ENCODE data around the gene TUBB2A.
"Not testable (repeated sequence)": the region's sequence is repeated elsewhere in the genome, so short reads cannot be mapped to it uniquely, and the experiment has no call there.

TUBB2A gene

GRCh38 chr6:3156184-3157130, 887 bp downstream of the TUBB2A start:
- not testable (repeated sequence) for DNase-seq (ENCODE audit: low read depth in 2 of 3, low spot score in 2 of 3)

- not testable (repeated sequence) for DNase-seq (ENCODE audit: low read depth in 2 of 3, low spot score in 2 of 3)
These were observed 1.9 kb downstream of the TUBB2A start for GRCh38 chr6:3155416-3155815.

- DNase-seq (ENCODE audit: low read depth in 2 of 3, low spot score in 2 of 3), result no peak
These were observed 4.7 kb downstream of the TUBB2A start for GRCh38 chr6:3152689-3153088.

- DNase-seq (ENCODE audit: low read depth in 2 of 3, low spot score in 2 of 3), result no peak
These were observed 5.7 kb downstream of the TUBB2A start for GRCh38 chr6:3151691-3152090.

- no peak for DNase-seq (ENCODE audit: low read depth in 2 of 3, low spot score in 2 of 3)
These were observed 9.2 kb downstream of the TUBB2A start for GRCh38 chr6:3147914-3148757.

GRCh38 chr6:3144571-3144970, 12.8 kb downstream of the TUBB2A start:
- no peak for DNase-seq (ENCODE audit: low read depth in 2 of 3, low spot score in 2 of 3)

GRCh38 chr6:3143158-3143557, 14.2 kb downstream of the TUBB2A start:
- DNase-seq (ENCODE audit: low read depth in 2 of 3, low spot score in 2 of 3), result no peak

- no peak for DNase-seq (ENCODE audit: low read depth in 2 of 3, low spot score in 2 of 3)
These were observed 14.8 kb downstream of the TUBB2A start for GRCh38 chr6:3142536-3142935.

- no peak for DNase-seq (ENCODE audit: low read depth in 2 of 3, low spot score in 2 of 3)
These were observed 17.1 kb downstream of the TUBB2A start for GRCh38 chr6:3140201-3140600.

- no peak for DNase-seq (ENCODE audit: low read depth in 2 of 3, low spot score in 2 of 3)
These were observed 18.0 kb downstream of the TUBB2A start for GRCh38 chr6:3139090-3139903.

- no peak for DNase-seq (ENCODE audit: low read depth in 2 of 3, low spot score in 2 of 3)
These were observed 19.0 kb downstream of the TUBB2A start for GRCh38 chr6:3138341-3138740.

GRCh38 chr6:3137873-3138272, 19.5 kb downstream of the TUBB2A start:
- DNase-seq (ENCODE audit: low read depth in 2 of 3, low spot score in 2 of 3), result not testable (repeated sequence)

GRCh38 chr6:3137057-3137777, 20.1 kb downstream of the TUBB2A start:
- DNase-seq (ENCODE audit: low read depth in 2 of 3, low spot score in 2 of 3), result no peak

- DNase-seq (ENCODE audit: low read depth in 2 of 3, low spot score in 2 of 3), result no peak
These were observed 20.9 kb downstream of the TUBB2A start for GRCh38 chr6:3136292-3137011.

GRCh38 chr6:3135668-3136291, 21.6 kb downstream of the TUBB2A start:
- no peak for DNase-seq (ENCODE audit: low read depth in 2 of 3, low spot score in 2 of 3)

- DNase-seq (ENCODE audit: low read depth in 2 of 3, low spot score in 2 of 3), result no peak
These were observed 23.8 kb downstream of the TUBB2A start for GRCh38 chr6:3133515-3133914.

GRCh38 chr6:3131695-3132094, 25.6 kb downstream of the TUBB2A start:
- no peak for DNase-seq (ENCODE audit: low read depth in 2 of 3, low spot score in 2 of 3)

- DNase-seq (ENCODE audit: low read depth in 2 of 3, low spot score in 2 of 3), result no peak
These were observed 28.8 kb downstream of the TUBB2A start for GRCh38 chr6:3128356-3129108.

GRCh38 chr6:3125815-3126214, 31.5 kb downstream of the TUBB2A start:
- no peak for DNase-seq (ENCODE audit: low read depth in 2 of 3, low spot score in 2 of 3)

Measured in activated CD8-positive, alpha-beta memory T cell treated with anti-CD3 and anti-CD28 coated beads for 48 hours (primary cell).